PC-9 (cell line): ENCODE results near the gene ST6GALNAC3.

ENCODE experiments used
- CTCF ChIP-seq: fragments of 200-600 bp; sonication (generic); conservative IDR thresholded peaks from 2 replicates; pipeline ENCODE4 v1.6.1; 2017; ENCODE audit warnings: mixed run types, antibody characterized with exemption, mild to moderate bottlenecking, moderate library complexity
- EZH2 ChIP-seq: fragments of 200-600 bp; sonication (generic); IDR thresholded peaks from 2 replicates; pipeline ENCODE4 v1.8.0; 2017; ENCODE audit warnings: antibody characterized with exemption, low read depth

DNA sequence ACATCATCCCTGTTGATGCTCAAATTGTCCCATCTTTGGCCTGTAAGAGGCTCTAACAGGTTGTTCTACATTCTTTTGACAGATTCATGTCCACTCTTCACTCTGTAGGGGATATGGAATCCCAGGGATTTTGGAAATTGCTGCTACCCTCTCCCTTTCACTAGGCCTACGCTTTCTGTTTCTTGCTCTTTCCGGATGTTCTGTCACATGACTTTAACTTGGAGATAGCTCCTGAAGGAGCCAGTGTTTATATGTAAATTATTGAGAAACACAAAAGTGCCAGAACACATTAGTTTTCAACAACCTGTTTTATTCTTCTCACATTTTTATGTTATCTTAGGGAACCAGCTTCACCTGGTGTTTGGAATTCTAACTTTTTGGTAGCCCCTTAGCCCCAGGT lies 505.7 kb downstream of the ST6GALNAC3 start:
- TF ChIP-seq CTCF: no peak
- TF ChIP-seq EZH2: no peak
